K562 (cell line): Measurements from ENCODE around the gene NUP88. TPM values are rescaled to one million over a fixed set of nuclear protein-coding genes. Genes with fewer than 3 reads are reported as not detected.

Source experiments
- ARID2 ChIP-seq: fragments of 450-650 bp; IDR thresholded peaks from 2 replicates; pipeline ENCODE4 v1.6.1; 2017; ENCODE audit warnings: antibody characterized with exemption, mild to moderate bottlenecking
- CBFA2T3 ChIP-seq: fragments of 450-650 bp; IDR thresholded peaks from 2 replicates; pipeline ENCODE4 v1.6.1; 2017
- CEBPG ChIP-seq, 3 experiments: fragments of 200-800 bp in 1 of 3; sonication (Bioruptor generic) in 1 of 3; sonication (generic) in 1 of 3; formaldehyde crosslinking in 1 of 3; IDR thresholded peaks in 2 of 3; conservative IDR thresholded peaks in 1 of 3; 2 replicates each; pipeline versions ENCODE4 v1.6.1 to v1.8.0; 2016 to 2022; ENCODE audit warnings: missing compliant biosample characterization in 2 of 3, missing genetic modification characterization in 2 of 3, mild to moderate bottlenecking in 1 of 3, missing genetic modification reagents in 1 of 3
- CEBPZ ChIP-seq: fragments of 150-350 bp; IDR thresholded peaks from 2 replicates; pipeline ENCODE4 v1.6.1; 2014; ENCODE audit warnings: low read depth, mild to moderate bottlenecking, low read length, borderline replicate concordance
- ELF2 ChIP-seq: fragments of 250-450 bp; sonication (Bioruptor Pico); IDR thresholded peaks from 2 replicates; pipeline ENCODE4 v1.5.0; 2021; ENCODE audit warnings: mild to moderate bottlenecking
- EP300 ChIP-seq: IDR thresholded peaks from 2 replicates; pipeline ENCODE4 v1.6.1; 2012; ENCODE audit warnings: low read length, improper control_type of control experiment
- MAX ChIP-seq: sonication (generic); formaldehyde crosslinking; IDR thresholded peaks from 2 replicates; pipeline ENCODE4 v1.9.0; 2022; ENCODE audit warnings: mild to moderate bottlenecking, missing genetic modification reagents
- MCM2 ChIP-seq: fragments of 450-650 bp; IDR thresholded peaks from 2 replicates; pipeline ENCODE4 v1.6.1; 2017; ENCODE audit warnings: low read depth, mild to moderate bottlenecking
- NFE2 ChIP-seq: IDR thresholded peaks from 2 replicates; pipeline ENCODE4 v1.6.1; 2014; ENCODE audit warnings: antibody characterized with exemption, low read depth
- POLR3A ChIP-seq: IDR thresholded peaks from 2 replicates; pipeline ENCODE4 v1.6.1; 2011; ENCODE audit warnings: borderline replicate concordance, mild to moderate bottlenecking, moderate library complexity; ENCODE audit not compliant: insufficient read length, insufficient read depth; ENCODE audit errors: extremely low read depth
- RBM25 ChIP-seq: fragments of 200-400 bp; formaldehyde crosslinking; IDR thresholded peaks from 2 replicates; pipeline ENCODE4 v1.6.1; 2018; ENCODE audit warnings: low read length, low read depth, moderate library complexity; ENCODE audit not compliant: severe bottlenecking
- ZBED1 ChIP-seq: IDR thresholded peaks from 2 replicates; pipeline ENCODE4 v1.6.1; 2014
- ZBTB1 ChIP-seq: sonication (generic); formaldehyde crosslinking; IDR thresholded peaks from 2 replicates; pipeline ENCODE4 v1.8.1; 2023; ENCODE audit warnings: missing genetic modification reagents, low read depth, mild to moderate bottlenecking, borderline replicate concordance
- ZBTB43 ChIP-seq: sonication (generic); formaldehyde crosslinking; IDR thresholded peaks from 2 replicates; pipeline ENCODE4 v1.8.0; 2023; ENCODE audit warnings: mild to moderate bottlenecking, missing genetic modification reagents
- ZKSCAN3 ChIP-seq: fragments of 250-450 bp; sonication (Bioruptor Pico); IDR thresholded peaks from 2 replicates; pipeline ENCODE4 v1.4.0; 2020
- ZNF175 ChIP-seq: fragments of 200-800 bp; sonication (Bioruptor generic); IDR thresholded peaks from 2 replicates; pipeline ENCODE4 v1.6.1; 2016; ENCODE audit warnings: low read depth, mild to moderate bottlenecking, missing genetic modification characterization, missing compliant biosample characterization
- ZNF354B ChIP-seq: fragments of 250-450 bp; sonication (Bioruptor Pico); IDR thresholded peaks from 2 replicates; pipeline ENCODE4 v1.4.0; 2020
- ZNF436 ChIP-seq: fragments of 250-450, 450-650 bp; sonication (Bioruptor Pico); formaldehyde crosslinking; IDR thresholded peaks from 2 replicates; pipeline ENCODE4 v1.7.0; 2020; ENCODE audit warnings: mild to moderate bottlenecking
- ZNF445 ChIP-seq: fragments of 250-450 bp; sonication (Bioruptor Pico); IDR thresholded peaks from 2 replicates; pipeline ENCODE4 v1.4.0; 2020; ENCODE audit warnings: low read depth, mild to moderate bottlenecking, moderate library complexity
- ZNF639 ChIP-seq, 2 experiments: fragments of 200-800 bp in 1 of 2; sonication (Bioruptor generic) in 1 of 2; sonication (generic) in 1 of 2; formaldehyde crosslinking in 1 of 2; IDR thresholded peaks in 1 of 2; conservative IDR thresholded peaks in 1 of 2; 2 replicates each; pipeline versions ENCODE4 v1.5.0 to v1.6.1; 2016 to 2020; ENCODE audit warnings: missing compliant biosample characterization in 1 of 2, missing genetic modification characterization in 1 of 2, missing genetic modification reagents in 1 of 2
- ZNF740 ChIP-seq, 3 experiments: fragments of 200-800 bp in 1 of 3; sonication (Bioruptor generic) in 1 of 3; sonication (generic) in 1 of 3; formaldehyde crosslinking in 1 of 3; IDR thresholded peaks; 2 replicates each; pipeline versions ENCODE4 v1.6.1 to v1.8.0; 2016 to 2022; ENCODE audit warnings: mild to moderate bottlenecking in 2 of 3, missing compliant biosample characterization in 2 of 3, missing genetic modification characterization in 2 of 3, missing genetic modification reagents in 1 of 3
- polyA plus RNA-seq, 8 experiments: library from polyadenylated mRNA; depleted of rRNA in 4 of 8; stranded (reverse) in 5 of 8; unstranded in 3 of 8; fragments of >200 nt; fragmentation: Nextera tagmentation in 2 of 8; fragmentation: Illumina TruSeq in 1 of 8; extraction: Ambion mirVana in 2 of 8; extraction: Trizol in 1 of 8; gene quantifications; 2 replicates each; pipeline versions ENCODE4 v1.2.1 to v1.2.3, GENCODE V29; 2011 to 2014; ENCODE audit warnings: inconsistent platforms in 1 of 8, missing spikeins in 1 of 8
- total RNA-seq, 7 experiments: library from RNA; depleted of rRNA in 6 of 7; stranded (reverse); fragments of >200 nt in 6 of 7; fragmentation: Illumina TruSeq in 2 of 7; extraction: Trizol in 2 of 7; gene quantifications; 2 replicates each; pipeline versions ENCODE4 v1.2.1 to v1.2.3, GENCODE V29; 2011 to 2021; ENCODE audit warnings: low replicate concordance in 1 of 7

The NUP88 gene
- total and polyA plus RNA-seq, 9 of the 15 experiments (the other 6 are each of a cell fraction or from before 2014, with no cell fraction given): 59.9 to 160 (median 119) TPM

- TF ChIP-seq ARID2 (no peak), RBM25 (no peak), ZNF175 (CRISPR knock-in tag) (peak; percentile 97), ZNF436 (CRISPR knock-in tag) (no peak), ZBTB1 (CRISPR knock-in tag) (no peak), POLR3A (no peak), ZNF445 (CRISPR knock-in tag) (no peak), ZNF740 (CRISPR knock-in tag; IDR thresholded peaks at IDR 0.05) (no peak), ZNF740 (tag; IDR thresholded peaks at IDR 0.05) (no peak), NFE2 (peak; percentile 46), EP300 (peak; percentile 41; the same call in 1 of the 2 replicates), ELF2 (CRISPR knock-in tag) (no peak), ZBED1 (no peak), ZKSCAN3 (CRISPR knock-in tag) (no peak), ZNF639 (CRISPR knock-in tag; conservative IDR thresholded peaks at IDR 0.05 in 1 of 2, IDR thresholded peaks at IDR 0.05 in 1 of 2) (no peak), MAX (CRISPR knock-in tag) (no peak), CEBPZ (no peak), CBFA2T3 (no peak), CEBPG (CRISPR knock-in tag; IDR thresholded peaks at IDR 0.05) (peak; percentile 70), CEBPG (tag; conservative IDR thresholded peaks at IDR 0.05 in 1 of 2, IDR thresholded peaks at IDR 0.05 in 1 of 2) (peak; percentile 21 to 92; a peak in 3 of 4 replicates), MCM2 (no peak), ZBTB43 (no peak), ZNF354B (CRISPR knock-in tag) (no peak)
Observed at GRCh38 chr17:5413682-5414081, 5.8 kb downstream of the NUP88 start (continued).
